Measurements from ENCODE around the gene GAB1.

Gene GAB1

DNA sequence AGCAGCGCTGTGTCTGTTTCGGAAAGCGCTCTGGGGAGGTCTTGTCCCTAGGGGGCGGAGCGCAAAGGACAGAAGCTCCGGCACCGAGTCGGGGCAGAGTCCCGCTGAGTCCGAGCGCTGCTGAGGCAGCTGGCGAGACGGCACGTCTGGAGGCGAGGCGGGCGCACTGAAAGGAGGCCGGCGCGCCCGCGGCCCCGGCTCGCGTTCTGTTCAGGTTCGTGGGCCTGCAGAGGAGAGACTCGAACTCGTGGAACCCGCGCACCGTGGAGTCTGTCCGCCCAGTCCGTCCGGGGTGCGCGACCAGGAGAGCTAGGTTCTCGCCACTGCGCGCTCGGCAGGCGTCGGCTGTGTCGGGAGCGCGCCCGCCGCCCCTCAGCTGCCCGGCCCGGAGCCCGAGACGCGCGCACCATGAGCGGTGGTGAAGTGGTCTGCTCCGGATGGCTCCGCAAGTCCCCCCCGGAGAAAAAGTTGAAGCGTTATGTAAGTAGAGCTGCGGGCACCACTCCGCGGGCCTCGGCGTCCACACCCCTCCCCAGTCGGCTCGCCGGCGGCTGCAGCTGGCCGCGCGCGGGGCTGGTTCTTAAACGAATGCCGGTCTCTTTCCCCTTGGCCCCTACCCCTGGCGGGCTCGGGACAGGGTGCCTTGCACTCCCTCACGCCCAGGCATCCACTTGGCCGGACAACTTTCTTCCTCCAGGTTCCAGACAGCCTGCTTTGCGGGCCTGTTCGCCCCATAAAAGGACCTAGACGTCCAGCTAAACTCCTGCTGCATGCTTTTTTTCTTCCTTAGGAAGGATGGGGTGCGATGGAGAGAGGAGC, at the start of gene GAB1:
GAB1 (plus strand) TSS at position 96 of the 819 bp plus-strand sequence; CDS start at position 409, 313 bp downstream.
- peak; percentile 86 for DNase-seq (ENCODE audit: low spot score)

DNA sequence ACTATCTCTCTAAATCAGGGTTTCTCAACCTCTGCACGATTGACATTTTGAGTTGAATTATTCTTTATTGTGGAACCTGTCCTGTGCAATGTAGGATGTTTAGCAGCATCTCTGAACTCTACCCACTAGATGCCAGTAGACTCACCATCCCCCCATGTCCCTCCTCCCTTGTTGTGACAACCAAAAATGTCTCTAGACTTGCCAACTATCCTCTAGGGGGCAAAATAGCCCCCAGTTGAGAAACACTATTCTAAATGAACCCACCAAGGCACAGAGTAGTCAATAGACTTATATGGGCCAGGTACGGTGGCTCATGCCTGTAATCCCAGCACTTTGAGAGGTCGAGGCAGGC, 49.1 kb upstream of the GAB1 start:
- DNase-seq (ENCODE audit: low spot score) = no peak

DNA sequence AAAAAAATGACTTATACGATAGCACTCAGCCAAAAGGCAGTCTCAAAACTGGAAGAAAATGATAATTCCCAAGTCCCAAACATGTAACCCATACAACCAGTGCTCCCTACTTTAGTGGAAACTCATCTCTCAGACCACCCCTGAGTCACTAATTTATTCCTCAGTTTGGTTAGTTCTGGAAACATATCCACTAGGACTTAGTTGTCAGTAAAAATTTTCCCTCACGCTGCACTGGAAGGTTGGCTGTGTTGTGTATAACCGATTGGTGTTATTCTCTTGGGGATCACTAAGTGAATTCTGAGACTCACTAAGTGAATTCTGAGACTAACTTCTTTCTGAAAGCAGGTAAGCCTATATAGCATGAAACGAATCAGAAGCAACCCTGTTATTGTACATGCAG, 48.5 kb upstream of the GAB1 start:
- DNase-seq (ENCODE audit: low spot score) = no peak

DNA sequence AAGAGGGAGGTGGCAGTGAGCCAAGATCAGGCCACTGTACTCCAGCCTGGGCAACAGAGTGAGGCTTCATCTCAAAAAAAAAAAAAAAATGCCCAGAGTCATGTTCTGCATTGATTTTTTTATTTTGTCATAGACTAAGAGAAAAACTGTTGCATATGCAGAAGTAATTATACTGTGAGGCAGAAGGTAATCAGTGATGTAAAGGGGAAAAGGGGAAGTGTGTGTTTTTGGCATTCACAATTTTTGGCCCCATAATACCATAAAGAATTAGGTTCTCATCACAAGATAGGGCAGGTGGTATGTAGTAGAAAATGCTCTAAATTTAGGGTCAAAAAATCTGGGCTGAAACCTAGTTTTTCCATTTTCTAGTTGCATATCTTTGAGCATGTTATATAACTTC, 47.3 kb upstream of the GAB1 start:
- DNase-seq (ENCODE audit: low spot score) = no peak

DNA sequence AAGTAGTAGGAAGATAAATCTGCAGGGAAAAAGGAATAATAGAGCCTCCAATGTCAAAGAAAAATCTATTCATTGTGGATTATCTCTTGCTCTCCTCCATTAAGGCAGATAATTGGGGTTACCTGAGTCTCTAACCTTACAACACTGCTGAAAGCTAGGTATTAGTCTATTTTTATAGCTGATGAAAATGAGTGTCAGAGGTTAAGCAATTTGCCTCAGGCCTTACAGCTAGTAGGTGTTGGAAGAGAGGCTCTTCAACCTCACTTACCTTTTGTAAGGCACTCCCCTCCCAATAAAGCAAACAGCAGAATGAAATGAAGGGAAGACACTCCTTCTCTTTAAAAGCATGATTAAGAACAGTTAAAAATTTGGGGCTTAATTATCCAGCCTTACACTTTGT, 45.4 kb upstream of the GAB1 start:
- no peak for DNase-seq (ENCODE audit: low spot score)

DNA sequence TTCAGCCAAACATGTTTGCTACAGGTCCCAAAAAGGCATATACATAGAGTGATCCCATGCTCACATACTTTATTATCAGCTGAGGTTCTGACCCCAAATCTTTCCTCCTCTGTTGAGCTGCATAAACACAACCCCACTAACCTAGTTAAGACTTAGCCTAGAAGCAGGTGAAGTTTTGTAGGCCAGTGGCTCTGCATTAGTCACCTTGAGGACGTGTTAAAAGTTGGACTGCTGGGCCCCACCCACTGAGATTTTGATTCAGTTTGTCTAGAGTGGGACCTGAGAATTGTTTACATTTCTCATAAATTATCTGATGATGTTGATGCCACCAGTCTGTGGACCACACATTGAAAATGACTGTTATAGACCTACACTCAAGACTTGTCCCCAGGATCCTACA, 43.8 kb upstream of the GAB1 start:
- no peak for DNase-seq (ENCODE audit: low spot score)

DNA sequence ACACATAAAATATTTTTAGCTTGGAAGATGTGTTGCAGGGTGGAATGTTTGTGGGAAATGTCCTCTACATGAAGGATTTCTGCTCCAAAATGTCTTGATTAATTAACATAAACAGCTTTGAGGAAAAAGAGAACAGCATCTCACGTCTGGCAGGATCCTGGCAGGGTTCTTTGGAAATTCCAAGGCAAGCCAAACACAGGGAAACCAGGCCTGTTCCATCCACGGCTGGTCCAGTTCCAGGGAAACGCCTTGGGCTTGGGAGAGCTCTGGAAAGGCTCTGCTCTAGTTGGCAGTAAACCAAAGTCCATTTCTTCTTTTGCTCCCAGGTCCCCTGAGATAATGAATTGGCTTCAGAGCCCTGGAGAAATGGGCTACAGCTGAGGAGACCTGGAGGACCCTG, 42.4 kb upstream of the GAB1 start:
- peak; percentile 73 for DNase-seq (ENCODE audit: low spot score)

DNA sequence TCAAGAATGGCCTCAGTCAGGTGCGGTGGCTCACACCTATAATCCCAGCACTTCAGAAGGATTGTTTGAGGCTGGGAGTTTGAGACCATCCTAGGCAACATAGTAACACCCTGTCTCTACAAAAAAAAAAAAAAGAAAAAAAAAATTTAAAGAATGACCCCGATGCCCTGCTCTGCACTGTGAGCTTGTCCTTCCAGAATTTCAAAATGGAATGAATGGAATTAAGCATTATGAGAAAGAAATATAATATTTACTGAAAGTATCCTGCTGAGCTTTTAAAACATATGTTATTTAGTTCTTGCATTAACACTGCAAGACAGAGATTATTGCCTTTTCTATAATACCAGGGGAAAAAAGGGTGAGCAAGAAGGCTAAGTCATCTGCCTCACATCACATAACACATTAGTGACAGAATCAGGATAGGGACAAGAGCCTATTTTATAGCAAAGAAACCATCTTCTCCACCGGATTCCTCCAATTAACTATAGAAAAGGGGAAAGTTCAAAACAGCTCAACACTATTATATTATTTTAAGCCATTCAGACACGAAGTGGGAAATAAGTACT, 41.9 kb upstream of the GAB1 start:
- DNase-seq (ENCODE audit: low spot score) = no peak

DNA sequence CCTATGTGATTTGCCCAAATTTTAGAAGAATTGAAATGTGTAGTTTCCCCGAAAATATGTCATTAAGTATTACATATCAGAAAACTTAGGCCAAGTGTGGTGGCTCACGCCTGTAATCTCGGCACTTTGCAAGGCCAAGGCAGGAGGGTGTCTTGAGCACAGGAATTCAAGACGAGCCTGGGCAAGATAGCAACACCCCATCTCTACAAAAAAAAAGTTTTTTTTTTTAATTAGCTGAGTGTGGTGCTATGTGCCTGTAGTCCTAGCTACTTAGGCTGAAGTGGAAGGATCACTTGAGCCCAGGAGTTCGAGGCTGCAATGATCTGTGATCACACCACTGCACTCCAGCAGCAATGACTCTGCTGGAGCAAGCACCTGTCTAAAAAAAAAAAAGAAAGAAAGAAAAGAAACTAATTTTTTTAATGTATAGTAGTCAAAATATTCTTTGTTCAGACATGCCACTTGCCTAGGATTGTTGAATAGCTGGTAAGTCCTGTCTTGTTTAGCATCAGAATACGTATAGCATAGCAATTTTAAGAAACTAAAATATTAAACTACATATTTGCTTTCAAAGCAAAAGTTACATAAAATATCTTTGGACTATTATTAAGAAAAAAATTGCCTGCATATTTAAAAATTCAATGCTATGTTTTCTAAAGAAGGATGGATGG, 40.1 kb upstream of the GAB1 start:
- DNase-seq (ENCODE audit: low spot score) = no peak

DNA sequence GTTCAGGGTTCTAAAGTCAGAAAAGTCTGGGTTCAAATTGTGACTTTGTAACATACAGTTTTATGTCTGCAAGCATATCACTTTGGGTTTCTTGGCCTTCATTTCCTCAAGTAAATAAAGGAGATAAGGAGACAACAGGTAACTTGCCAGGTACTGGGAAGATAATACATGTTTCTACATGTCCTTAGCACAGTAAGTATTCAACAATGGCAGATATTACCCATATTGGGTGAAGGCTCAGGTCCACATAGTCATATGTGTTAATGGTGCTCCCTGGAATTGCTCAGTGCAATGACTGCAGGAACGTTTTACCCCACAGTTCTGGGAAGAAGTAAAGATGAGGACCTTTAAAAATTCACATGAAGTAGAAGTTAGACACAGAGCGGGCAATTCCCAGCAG, 35.8 kb upstream of the GAB1 start:
- DNase-seq (ENCODE audit: low spot score) = no peak

DNA sequence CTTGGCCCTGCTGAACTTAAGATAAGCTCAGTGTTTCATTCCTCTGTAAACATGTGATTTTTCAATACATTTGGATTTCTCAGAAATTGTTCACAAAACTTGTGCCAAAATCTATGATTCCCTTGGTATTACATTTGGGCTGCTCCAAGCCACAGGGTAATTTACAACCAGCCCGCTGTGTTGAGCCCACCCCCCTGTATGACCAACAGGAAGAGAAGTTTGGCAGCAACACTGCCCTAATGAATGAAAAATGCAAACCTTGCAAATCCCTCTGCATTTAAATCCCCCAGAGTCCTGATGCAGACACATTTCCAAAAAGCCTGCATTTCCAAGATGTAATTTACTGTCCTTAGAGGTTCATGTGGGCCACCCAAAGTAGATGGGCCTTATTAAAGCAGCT, 34.1 kb upstream of the GAB1 start:
- DNase-seq (ENCODE audit: low spot score) = no peak

DNA sequence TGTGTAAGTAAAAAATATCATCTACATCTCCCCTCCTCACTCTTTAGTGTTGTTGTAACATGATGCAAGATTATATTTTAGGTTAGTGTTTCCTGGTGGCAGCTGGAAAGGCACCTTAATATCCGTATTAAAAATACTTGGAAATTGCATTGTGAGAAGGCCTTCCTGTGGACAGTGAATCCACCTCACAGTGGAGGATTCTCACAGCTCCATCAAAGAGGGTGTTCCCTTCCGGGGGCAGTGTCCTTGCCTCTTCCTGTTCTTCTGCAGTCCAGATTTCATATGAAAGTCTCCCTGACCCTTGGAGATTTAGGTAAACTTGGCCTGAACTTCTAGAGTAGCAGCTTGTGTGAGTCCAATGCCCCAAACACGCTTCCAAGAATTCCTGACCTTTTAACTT, 29.9 kb upstream of the GAB1 start:
- DNase-seq (ENCODE audit: low spot score) = no peak

DNA sequence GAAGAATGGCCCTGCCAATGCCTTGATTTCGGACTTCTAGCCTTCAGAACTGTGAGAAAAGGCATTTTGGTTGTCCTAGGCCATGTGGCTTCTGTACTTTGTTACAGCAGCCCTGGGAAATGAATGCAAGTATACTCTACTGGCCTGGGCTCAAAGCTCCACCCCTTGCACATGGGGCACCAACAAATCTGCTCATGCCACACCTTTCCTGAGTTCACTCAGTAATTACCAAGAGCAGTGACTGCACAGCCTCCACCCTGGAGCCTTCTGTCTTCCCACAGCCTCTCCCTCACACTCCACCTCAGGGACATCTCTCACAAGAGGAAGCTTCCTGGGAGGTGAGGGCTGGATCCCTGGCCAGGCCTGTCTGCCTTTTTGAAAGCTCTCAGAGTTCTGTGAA, 29.1 kb upstream of the GAB1 start:
- DNase-seq (ENCODE audit: low spot score) = no peak

DNA sequence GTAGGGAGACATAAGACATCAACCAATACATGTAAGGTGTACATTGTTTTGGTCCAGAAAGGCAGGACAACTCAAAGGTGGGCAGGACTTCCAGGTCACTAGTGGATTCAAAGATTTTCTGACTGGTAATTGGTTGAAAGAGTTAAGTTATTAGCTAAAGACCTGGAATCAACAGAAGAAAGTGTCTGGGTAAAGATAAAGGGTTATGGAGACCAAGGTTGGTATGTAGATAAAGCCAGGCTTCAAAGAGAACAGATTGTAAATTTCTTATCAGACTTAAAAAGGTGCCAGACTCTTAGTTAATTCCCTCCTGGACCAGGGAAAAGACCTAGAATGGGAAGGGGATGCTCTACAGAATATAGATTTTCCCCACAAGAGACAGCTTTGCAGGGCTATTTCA, 28.3 kb upstream of the GAB1 start:
- DNase-seq (ENCODE audit: low spot score) = no peak

DNA sequence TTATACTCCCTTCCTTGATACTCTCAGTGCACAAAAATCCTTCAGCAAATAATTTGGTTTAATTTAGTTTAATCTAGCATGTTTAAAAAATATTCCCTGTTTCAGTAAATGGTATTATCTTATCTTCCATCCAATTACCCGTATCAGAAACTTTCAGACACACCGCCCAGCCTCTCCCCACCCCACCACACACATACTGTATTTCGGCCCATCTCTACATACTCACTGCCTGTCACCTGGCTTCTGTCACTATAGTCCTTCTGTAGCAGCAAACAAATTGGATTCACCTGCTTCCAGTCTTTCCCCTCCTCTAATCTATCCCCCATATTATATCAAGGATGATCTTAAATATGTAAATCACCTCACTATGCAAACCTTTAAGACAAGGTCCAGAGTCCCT, 24.8 kb upstream of the GAB1 start:
- no peak for DNase-seq (ENCODE audit: low spot score)

DNA sequence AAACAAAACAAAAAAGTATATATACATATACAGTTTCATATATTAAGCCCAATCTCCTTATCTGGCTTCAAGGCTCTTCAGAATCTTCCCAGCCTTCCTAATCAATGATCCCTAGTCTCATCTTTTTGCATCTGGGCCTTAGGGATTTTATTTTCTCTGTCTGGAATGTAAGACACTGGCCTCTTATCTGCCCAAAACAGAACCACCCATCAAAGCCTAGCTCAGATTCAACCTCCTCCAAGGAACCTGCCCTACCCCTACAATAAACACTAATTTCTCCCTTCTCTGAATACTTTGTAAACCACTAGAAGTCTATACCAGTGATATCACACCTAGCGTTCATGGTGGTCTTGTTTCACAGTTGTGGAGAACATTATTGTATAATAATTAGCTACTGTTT, 23.2 kb upstream of the GAB1 start:
- DNase-seq (ENCODE audit: low spot score) = no peak

DNA sequence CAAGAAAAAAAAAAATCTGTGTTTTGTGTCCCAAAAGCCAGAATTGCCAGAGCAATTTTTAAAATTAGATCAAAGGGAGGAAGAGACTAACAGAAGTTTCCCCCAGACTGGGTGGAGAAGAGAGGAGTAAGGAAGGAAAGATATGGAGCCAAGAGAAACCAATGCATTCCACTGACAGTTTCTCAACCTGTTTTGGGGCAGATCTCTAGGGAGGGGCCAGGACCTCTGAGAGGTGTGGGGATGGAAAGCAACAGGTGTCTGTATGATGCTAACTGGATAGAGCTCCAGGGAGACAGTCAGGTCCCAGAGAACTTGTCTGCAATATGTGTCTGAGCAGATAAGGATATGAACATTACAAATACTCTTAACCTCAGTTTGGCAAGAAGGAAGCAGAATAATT, 22.7 kb upstream of the GAB1 start:
- DNase-seq (ENCODE audit: low spot score) = no peak

DNA sequence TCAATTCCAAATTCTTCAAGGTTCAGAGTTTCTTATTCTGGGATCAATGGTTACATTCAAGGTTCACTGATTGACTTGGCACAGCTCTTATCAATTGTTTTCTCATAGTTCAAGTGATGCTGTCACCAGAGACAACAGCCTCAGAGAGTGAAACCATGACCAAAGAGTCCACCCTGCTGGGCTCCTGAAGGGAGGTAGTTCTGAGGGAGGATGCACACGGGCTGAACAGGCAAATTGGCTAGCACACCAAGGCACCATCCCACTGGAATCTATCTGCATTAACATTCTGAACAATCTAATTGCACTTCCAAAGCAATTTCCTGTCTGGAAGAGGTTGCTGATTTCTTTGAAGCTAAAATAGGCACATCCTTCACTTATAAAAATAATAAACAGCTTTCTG, 16.6 kb upstream of the GAB1 start:
- no peak for DNase-seq (ENCODE audit: low spot score)

DNA sequence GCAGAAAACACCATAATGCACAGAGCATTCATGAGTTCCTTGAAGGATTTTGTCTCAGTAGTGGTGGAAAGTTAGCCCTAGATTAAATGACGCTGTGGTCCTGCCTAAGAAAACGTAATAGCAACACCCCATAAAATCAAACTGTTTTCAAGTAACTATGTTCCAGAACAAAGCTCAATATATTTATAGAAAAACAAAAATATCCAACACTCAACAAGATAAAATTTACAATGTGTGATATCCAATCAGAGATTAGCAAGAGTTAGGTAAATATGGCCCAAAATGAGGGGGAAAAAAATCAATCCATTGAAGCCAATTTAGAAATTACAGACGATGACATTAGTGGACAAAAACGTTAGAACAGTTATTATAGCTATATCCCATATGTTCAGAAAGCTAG, 9.9 kb upstream of the GAB1 start:
- DNase-seq (ENCODE audit: low spot score) = no peak

DNA sequence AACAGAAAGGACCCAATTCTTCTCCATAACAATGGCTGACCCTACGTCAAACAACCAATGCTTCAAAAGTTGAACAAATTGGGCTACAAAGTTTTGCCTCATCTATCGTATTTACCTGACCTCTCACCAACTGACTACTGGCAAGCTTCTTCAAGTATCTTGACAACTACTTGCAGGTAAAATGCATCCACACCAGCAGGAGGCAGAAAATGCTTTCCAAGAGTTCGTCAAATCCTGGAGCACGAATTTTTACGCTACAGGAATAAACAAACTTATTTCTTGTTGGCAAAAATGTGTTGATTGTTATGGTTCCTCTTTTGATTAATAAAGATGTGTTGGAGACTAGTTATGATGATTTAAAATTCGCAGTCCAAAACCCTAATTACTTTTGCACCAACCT, 6.7 kb upstream of the GAB1 start:
- no peak for DNase-seq (ENCODE audit: low spot score)

DNA sequence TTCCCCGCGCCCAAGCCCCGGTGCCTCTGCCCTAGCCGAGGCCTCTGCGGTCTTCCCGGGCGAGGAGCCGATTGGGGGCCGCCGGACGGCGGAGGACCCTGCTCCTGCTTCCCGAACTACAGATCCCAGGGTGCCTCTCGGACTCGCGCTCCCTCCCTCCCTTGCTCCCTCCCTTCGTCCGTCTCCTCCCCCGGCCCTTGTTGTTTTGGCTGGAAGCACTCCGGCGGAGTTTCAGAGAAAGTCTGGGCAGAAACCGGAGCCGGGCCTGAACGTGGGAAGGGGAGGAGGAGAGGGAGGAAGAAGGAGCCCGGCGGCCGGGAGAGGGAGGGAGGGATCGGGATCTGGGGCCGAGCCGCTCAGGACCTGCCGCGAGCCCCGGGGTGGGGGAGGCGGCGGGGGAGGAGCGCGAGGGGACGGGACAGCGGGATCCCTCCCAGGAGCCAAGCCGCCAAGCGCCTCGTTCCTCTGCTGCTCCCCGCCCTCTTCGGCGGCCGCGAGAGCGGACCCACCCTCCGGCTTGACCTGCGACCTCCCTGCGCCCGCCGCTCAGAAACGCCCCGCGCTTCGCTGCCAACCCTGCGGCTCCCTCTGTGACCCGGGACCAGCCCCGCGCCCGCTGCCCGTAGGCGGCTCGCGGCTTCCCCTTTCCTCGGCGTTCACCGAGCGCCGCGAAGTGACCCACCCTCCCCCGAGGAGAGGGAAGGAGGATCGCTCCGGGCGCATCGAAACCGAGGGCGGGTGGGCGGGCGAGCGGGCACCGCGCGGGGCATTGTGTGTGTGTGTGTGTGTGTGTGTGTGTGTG, 496 bp upstream of the GAB1 start:
- DNase-seq (ENCODE audit: low spot score) = peak; percentile 95

DNA sequence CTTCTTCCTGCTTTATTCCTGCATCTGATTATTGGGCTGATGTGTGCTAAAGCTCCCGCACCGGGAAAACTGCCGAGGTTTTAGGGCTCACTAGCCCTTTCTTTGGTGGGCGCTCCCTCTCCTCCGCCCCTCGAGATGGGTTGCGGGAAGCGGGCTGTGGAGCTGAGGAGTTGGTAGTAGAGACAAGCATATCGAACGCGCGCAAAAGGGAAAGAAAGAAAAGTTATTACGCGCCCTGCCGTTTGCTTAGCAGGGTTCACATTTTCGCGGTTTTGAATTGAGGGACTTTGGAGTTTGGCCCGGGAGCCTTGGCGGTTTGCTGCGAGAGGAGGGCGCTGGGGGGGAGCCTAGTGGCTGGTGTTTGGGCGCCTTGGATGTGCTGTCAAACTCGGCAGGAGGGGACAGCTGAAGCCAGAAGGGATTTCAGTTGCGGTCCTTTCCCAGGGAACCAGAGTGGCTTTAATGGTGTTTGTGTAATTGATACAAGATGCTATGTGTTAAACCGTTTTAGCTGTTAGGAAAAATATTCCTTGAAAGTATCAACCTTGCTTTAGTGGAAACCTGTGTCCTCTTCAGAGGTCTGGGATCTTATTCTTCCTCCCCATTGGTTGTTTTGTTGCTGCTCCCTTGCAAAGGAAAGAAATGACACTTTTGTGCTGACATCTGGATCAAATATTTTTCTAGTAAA, 1.1 kb downstream of the GAB1 start:
- peak; percentile 84 for DNase-seq (ENCODE audit: low spot score)

Measured in left forelimb (tissue), 1 donor.